Neural crest cell (in vitro differentiated cells): Measurements from ENCODE around the gene PARG. TPM values are rescaled to one million over a fixed set of nuclear protein-coding genes. Genes with fewer than 3 reads are reported as not detected.

Experiments
- DNase-seq: peaks from one replicate; pipeline ENCODE4 v3.0.0; 2021; ENCODE audit warnings: low read depth, mixed read lengths, low spot score
- H3K27ac Mint-ChIP-seq: one replicate; pipeline ENCODE4 v1.8.0; 2021; ENCODE audit warnings: mild to moderate bottlenecking, mixed read lengths; ENCODE audit not compliant: unreplicated experiment
- H3K27me3 Mint-ChIP-seq: 2 replicates; pipeline ENCODE4 v1.8.0; 2021; ENCODE audit warnings: low read depth, mild to moderate bottlenecking, mixed read lengths
- H3K36me3 Mint-ChIP-seq: 2 replicates; pipeline ENCODE4 v1.8.0; 2021; ENCODE audit warnings: low read depth, mild to moderate bottlenecking, mixed read lengths
- H3K4me1 Mint-ChIP-seq: 2 replicates; pipeline ENCODE4 v1.8.0; 2021; ENCODE audit warnings: mixed read lengths
- H3K4me3 Mint-ChIP-seq: one replicate; pipeline ENCODE4 v1.8.0; 2021; ENCODE audit warnings: mild to moderate bottlenecking, mixed read lengths
- H3K9me3 Mint-ChIP-seq: 2 replicates; pipeline ENCODE4 v1.8.0; 2021; ENCODE audit warnings: mixed read lengths
- total RNA-seq: library from RNA; stranded (reverse); gene quantifications from 2 replicates; pipeline ENCODE4 v1.2.1, GENCODE V29; 2021
- TF ChIP-seq, protein P1 (sequence below): fragments of 200-600 bp; sonication (generic); conservative IDR thresholded peaks from 2 replicates; pipeline ENCODE4 v1.5.0; 2021; ENCODE audit warnings: antibody characterized with exemption, mild to moderate bottlenecking

PARG gene
- total RNA-seq, 1 donor from 2014 or later, result 51.2 TPM

- no peaks in the 10 kb centered on the region for H3K27me3 Mint-ChIP-seq
- H3K4me3 Mint-ChIP-seq, result no peak overlapping the region
- DNase-seq, result no peak
- H3K36me3 Mint-ChIP-seq, result no peaks in the 10 kb centered on the region
- no peaks in the 10 kb centered on the region for H3K9me3 Mint-ChIP-seq
- H3K27ac Mint-ChIP-seq, result no peak overlapping the region
- no peaks in the 10 kb centered on the region for H3K4me1 Mint-ChIP-seq
- TF ChIP-seq, protein P1, sequence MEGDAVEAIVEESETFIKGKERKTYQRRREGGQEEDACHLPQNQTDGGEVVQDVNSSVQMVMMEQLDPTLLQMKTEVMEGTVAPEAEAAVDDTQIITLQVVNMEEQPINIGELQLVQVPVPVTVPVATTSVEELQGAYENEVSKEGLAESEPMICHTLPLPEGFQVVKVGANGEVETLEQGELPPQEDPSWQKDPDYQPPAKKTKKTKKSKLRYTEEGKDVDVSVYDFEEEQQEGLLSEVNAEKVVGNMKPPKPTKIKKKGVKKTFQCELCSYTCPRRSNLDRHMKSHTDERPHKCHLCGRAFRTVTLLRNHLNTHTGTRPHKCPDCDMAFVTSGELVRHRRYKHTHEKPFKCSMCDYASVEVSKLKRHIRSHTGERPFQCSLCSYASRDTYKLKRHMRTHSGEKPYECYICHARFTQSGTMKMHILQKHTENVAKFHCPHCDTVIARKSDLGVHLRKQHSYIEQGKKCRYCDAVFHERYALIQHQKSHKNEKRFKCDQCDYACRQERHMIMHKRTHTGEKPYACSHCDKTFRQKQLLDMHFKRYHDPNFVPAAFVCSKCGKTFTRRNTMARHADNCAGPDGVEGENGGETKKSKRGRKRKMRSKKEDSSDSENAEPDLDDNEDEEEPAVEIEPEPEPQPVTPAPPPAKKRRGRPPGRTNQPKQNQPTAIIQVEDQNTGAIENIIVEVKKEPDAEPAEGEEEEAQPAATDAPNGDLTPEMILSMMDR, result no peak
Observed at GRCh38 chr10:49791100-49791499, 150.7 kb downstream of the PARG start.

DNA sequence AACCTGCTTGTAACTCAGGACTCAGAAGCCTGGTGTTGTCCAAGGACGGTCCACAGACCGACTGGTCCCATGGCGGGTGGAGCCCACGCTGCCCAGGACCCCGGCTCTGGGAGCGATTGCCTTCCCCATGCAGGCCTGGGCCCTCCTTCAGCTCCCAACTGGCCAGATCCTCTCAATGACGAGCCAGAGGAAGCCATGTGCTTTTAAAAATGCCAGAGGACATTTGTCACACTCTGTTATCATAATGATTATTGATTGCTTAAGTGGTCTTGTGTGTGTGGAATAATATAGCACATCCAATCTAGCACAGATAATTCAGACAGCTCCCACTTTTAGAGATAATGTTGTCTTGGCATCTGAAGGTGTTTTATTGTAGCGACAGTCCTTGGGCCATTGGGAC is 157.1 kb downstream of the PARG start:
- Mint-ChIP-seq H3K27ac (no peak overlapping the region), H3K4me1 (peaks cover 9% of the 10 kb centered on the region), H3K27me3 (no peaks in the 10 kb centered on the region), H3K36me3 (no peaks in the 10 kb centered on the region), H3K9me3 (no peaks in the 10 kb centered on the region), H3K4me3 (no peak overlapping the region)
- no peak for DNase-seq
- TF ChIP-seq, protein P1, result no peak

- Mint-ChIP-seq H3K27ac (peak overlapping the region; percentile 8), H3K27me3 (no peaks in the 10 kb centered on the region), H3K4me3 (no peak overlapping the region), H3K9me3 (no peaks in the 10 kb centered on the region), H3K4me1 (peaks cover 9% of the 10 kb centered on the region), H3K36me3 (no peaks in the 10 kb centered on the region)
- DNase-seq, result no peak
- TF ChIP-seq, protein P1, result no peak
Observed at GRCh38 chr10:49783645-49784044, 158.2 kb downstream of the PARG start.

GRCh38 chr10:49781247-49781646 is 160.6 kb downstream of the PARG start:
- no peaks in the 10 kb centered on the region for H3K36me3 Mint-ChIP-seq
- H3K27ac Mint-ChIP-seq, result no peak overlapping the region
- no peak for DNase-seq
- H3K4me3 Mint-ChIP-seq, result no peak overlapping the region
- TF ChIP-seq, protein P1, result no peak
- H3K9me3 Mint-ChIP-seq, result no peaks in the 10 kb centered on the region
- H3K4me1 Mint-ChIP-seq, result peaks cover 9% of the 10 kb centered on the region
- H3K27me3 Mint-ChIP-seq, result peaks cover 2% of the 10 kb centered on the region

GRCh38 chr10:49778197-49778596 is 163.6 kb downstream of the PARG start:
- Mint-ChIP-seq H3K4me3 (no peak overlapping the region), H3K9me3 (no peaks in the 10 kb centered on the region), H3K27me3 (peaks cover 2% of the 10 kb centered on the region), H3K4me1 (no peaks in the 10 kb centered on the region), H3K27ac (no peak overlapping the region), H3K36me3 (no peaks in the 10 kb centered on the region)
- no peak for DNase-seq
- TF ChIP-seq, protein P1, result no peak

DNA sequence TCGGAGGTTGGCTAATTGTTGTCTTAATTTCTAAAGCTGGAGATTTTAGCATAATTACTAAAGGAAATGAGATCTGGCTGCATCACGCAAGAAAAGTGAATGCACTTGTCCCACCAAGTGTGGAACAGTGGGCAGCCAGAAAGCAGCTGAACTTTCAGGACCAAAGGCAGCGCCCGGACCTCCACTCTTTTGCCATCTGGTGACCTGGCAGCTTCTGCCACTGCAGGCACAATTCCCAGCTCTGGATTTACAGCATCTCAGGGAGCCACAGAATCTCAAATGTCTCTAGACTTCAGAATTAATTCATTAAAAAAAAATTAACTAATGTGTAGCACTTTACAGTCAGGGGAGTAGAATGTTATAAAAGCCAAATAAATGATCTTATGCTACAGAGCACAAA is 165.0 kb downstream of the PARG start:
- TF ChIP-seq, protein P1, result no peak
- Mint-ChIP-seq H3K4me1 (no peaks in the 10 kb centered on the region), H3K4me3 (no peak overlapping the region), H3K27me3 (peaks cover 11% of the 10 kb centered on the region), H3K9me3 (no peaks in the 10 kb centered on the region), H3K36me3 (no peaks in the 10 kb centered on the region), H3K27ac (no peak overlapping the region)
- DNase-seq, result no peak
